Spleen (tissue), 11 donors: ENCODE results near the gene PLA2G15. TPM values are rescaled to one million over a fixed set of nuclear protein-coding genes. Genes with fewer than 3 reads are reported as not detected.

Experiments
- DNase-seq: peaks from one replicate; pipeline ENCODE4 v3.0.0-alpha.2; 2020
- H3K27ac ChIP-seq, 8 donors: fragments of 200-600 bp; sonication (generic) in 7 of 8; 1 replicate in 4 of 8; 2 replicates in 4 of 8; pipeline versions ENCODE4 v1.5.0 to v1.8.0; 2016 to 2021; ENCODE audit warnings: inconsistent platforms in 4 of 8, mild to moderate bottlenecking in 4 of 8, moderate library complexity in 1 of 8
- H3K27me3 ChIP-seq, 7 donors: fragments of 200-600 bp; sonication (generic) in 6 of 7; replicated peaks in 1 of 7; 1 replicate in 4 of 7; 2 replicates in 3 of 7; pipeline versions ENCODE4 v1.5.0 to v1.8.0; 2016 to 2021; ENCODE audit warnings: inconsistent platforms in 3 of 7, mild to moderate bottlenecking in 1 of 7
- H3K36me3 ChIP-seq, 6 donors: fragments of 200-600 bp; sonication (generic) in 5 of 6; 1 replicate in 4 of 6; 2 replicates in 2 of 6; pipeline versions ENCODE4 v1.5.0 to v1.8.0; 2016 to 2021; ENCODE audit warnings: inconsistent platforms in 2 of 6
- H3K4me1 ChIP-seq, 6 donors: fragments of 200-600 bp; sonication (generic) in 5 of 6; 1 replicate in 3 of 6; 2 replicates in 3 of 6; pipeline versions ENCODE4 v1.5.0 to v1.8.0; 2016 to 2021; ENCODE audit warnings: inconsistent platforms in 3 of 6
- H3K4me3 ChIP-seq, 8 donors: fragments of 200-600 bp; sonication (generic) in 7 of 8; 1 replicate in 4 of 8; 2 replicates in 4 of 8; pipeline versions ENCODE4 v1.5.0 to v1.8.0; 2016 to 2021; ENCODE audit warnings: inconsistent platforms in 4 of 8, mild to moderate bottlenecking in 4 of 8, moderate library complexity in 2 of 8
- H3K9me3 ChIP-seq, 8 donors: fragments of 200-600 bp; sonication (generic) in 7 of 8; 1 replicate in 4 of 8; 2 replicates in 4 of 8; pipeline versions ENCODE4 v1.5.0 to v1.8.0; 2016 to 2021; ENCODE audit warnings: inconsistent platforms in 4 of 8
- POLR2A ChIP-seq, 3 donors: fragments of 450-650 bp; IDR thresholded peaks; one replicate each; pipeline ENCODE4 v1.5.1; 2017; ENCODE audit warnings: antibody characterized with exemption in 3 of 3, mild to moderate bottlenecking in 1 of 3
- POLR2AphosphoS5 ChIP-seq, 3 donors: sonication (generic); formaldehyde crosslinking; IDR thresholded peaks; one replicate each; pipeline ENCODE4 v1.5.1; 2017; ENCODE audit warnings: antibody characterized with exemption in 3 of 3
- WGBS, 5 donors: extraction: QIAGEN DNeasy Blood & Tissue Kit in 3 of 5; methylation state at CpG; one replicate each; pipeline versions ENCODE4 v1.1.5 to v1.1.7; 2013 to 2018; 5-methylcytosine and 5-hydroxymethylcytosine counted together
- intact Hi-C: fragments of 100-400 bp; cut with DNase I; formaldehyde crosslinking; loops from one replicate; pipeline ENCODE4 v1.15.0; 2023; ENCODE audit warnings: low total_unique reads
- polyA plus RNA-seq, 3 donors: library from polyadenylated mRNA; stranded (reverse); fragments of 200-250 nt; gene quantifications; one replicate each; pipeline ENCODE4 v1.2.1, GENCODE V29; 2013
- total RNA-seq, 7 donors: library from RNA; depleted of rRNA in 3 of 7; stranded (reverse); fragments of >200 nt in 3 of 7; fragmentation: NEBNext Ultra II Directional in 4 of 7; extraction: Animal tissue kit (Norgen Biotek cat#: 25700) in 4 of 7; gene quantifications; one replicate each; pipeline versions ENCODE4 v1.1.0 to v1.2.1, GENCODE V29; 2016 to 2021
- TF ChIP-seq, protein P1 (sequence below), 11 experiments: fragments of 200-600 bp in 7 of 11; fragments of 450-650 bp in 4 of 11; sonication (generic) in 4 of 11; IDR thresholded peaks in 8 of 11; conservative IDR thresholded peaks in 3 of 11; 1 replicate in 7 of 11; 2 replicates in 4 of 11; pipeline versions ENCODE4 v1.4.0 to v1.8.0; 2016 to 2021; ENCODE audit warnings: antibody characterized with exemption in 11 of 11, inconsistent platforms in 4 of 11, mild to moderate bottlenecking in 1 of 11
- donor health status: healthy with polysubstance abuse.
- donor health status: DM: no; HTN: no; CAD: no; lungs with moderate emphysema.
- donor health status: DM: no; HTN: no; CAD: no.
- donor health status: Bipolar disorder and iron deficiency.
- donor health status: healthy.
- donor health status: DM: no; HTN: no; CAD: no.
- donor health status: DM: yes; HTN: yes; CAD: no.

Gene PLA2G15
- total and polyA plus RNA-seq, 10 donors = 6.3 to 40.4 (median 28.3) TPM

DNA sequence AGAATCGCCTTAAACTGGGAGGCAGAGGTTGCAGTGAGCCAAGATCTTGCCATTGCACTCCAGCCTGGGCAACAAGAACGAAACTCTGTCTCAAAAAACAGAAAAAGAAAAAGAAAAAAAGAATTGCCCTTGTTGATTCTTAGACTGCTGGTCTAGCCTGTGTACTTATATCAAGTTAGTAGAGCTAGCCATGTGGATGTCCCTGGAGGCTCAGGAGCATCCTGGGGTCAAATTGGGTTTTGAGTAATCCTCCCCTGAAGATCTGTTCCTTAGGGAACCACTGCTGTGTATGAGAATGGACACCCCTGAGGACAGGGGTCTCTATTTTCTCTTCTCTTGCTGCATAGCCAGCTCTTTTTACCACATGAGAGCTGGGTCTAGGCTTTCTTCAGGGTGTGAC lies 44.0 kb downstream of the PLA2G15 start:
- no peak for DNase-seq
- WGBS, 5 donors = 81 to 94% (median 90%) methylated on average over 2 of the region's 2 CpGs
- Histone ChIP-seq H3K4me1 (peaks cover 62 to 87% (median 75%) of the 10 kb centered on the region in 6 donors), H3K4me3 (no peak overlapping the region), H3K9me3 (no peaks in the 10 kb centered on the region), H3K36me3 (peaks cover 0 to 67% (median 27%) of the 10 kb centered on the region in 6 donors), H3K27me3 (no peaks in the 10 kb centered on the region), H3K27ac (peak overlapping the region; percentile 60 to 92 (median 82))
- intact Hi-C loops = no loop called here
- TF ChIP-seq POLR2A (IDR thresholded peaks at IDR 0.05) (no peak), POLR2AphosphoS5 (IDR thresholded peaks at IDR 0.05) (no peak)
- TF ChIP-seq, protein P1, sequence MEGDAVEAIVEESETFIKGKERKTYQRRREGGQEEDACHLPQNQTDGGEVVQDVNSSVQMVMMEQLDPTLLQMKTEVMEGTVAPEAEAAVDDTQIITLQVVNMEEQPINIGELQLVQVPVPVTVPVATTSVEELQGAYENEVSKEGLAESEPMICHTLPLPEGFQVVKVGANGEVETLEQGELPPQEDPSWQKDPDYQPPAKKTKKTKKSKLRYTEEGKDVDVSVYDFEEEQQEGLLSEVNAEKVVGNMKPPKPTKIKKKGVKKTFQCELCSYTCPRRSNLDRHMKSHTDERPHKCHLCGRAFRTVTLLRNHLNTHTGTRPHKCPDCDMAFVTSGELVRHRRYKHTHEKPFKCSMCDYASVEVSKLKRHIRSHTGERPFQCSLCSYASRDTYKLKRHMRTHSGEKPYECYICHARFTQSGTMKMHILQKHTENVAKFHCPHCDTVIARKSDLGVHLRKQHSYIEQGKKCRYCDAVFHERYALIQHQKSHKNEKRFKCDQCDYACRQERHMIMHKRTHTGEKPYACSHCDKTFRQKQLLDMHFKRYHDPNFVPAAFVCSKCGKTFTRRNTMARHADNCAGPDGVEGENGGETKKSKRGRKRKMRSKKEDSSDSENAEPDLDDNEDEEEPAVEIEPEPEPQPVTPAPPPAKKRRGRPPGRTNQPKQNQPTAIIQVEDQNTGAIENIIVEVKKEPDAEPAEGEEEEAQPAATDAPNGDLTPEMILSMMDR (IDR thresholded peaks at IDR 0.05 in 8 of 11, conservative IDR thresholded peaks at IDR 0.05 in 3 of 11) = no peak

DNA sequence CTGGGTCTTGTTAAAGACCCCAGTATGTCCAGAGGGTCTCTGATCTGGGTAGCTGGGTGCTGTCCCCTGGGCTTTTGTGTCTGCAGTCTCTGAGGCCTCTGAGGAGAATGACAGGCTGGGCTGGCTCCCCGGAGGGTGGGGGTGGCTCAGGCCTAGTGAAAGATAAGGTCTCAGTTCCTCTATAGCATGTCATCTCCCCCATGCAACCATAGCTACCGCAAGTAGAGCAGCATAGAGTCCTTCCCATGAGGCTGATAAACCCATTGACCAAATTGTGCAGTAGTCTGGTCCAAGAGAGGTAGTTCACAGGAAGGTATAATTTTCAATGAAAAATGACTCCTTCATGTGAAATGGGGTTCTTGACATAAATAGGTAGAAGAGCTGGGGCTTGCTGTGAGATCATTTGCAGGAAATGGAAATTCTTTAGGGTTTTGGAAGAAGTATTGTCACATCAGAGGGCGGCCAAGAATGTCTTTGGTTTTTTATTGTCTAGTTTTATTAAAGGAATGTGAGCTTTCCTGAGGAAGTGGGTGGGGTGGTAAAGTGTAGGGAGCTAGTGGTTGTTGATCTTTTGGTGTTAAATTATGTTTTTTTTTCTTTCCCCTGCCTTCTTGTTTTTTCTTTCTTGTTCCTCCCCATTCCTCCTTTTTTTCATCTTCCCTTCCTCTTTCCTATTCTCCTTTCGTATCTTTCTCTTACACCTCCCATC lies 44.6 kb downstream of the PLA2G15 start:
- TF ChIP-seq POLR2A (IDR thresholded peaks at IDR 0.05) (no peak), POLR2AphosphoS5 (IDR thresholded peaks at IDR 0.05) (no peak)
- TF ChIP-seq, protein P1 (IDR thresholded peaks at IDR 0.05 in 8 of 11, conservative IDR thresholded peaks at IDR 0.05 in 3 of 11) = no peak
- 21 to 29% (median 27%) methylated on average over 4 of the region's 4 CpGs for WGBS, 5 donors
- H3K4me1 ChIP-seq = peaks cover 56 to 81% (median 69%) of the 10 kb centered on the region in 6 donors
- no peak overlapping the region for H3K4me3 ChIP-seq
- intact Hi-C loops = no loop called here
- H3K27ac ChIP-seq = peak overlapping the region; percentile 60 to 92 (median 82)
- peaks cover 0 to 73% (median 32%) of the 10 kb centered on the region in 6 donors for H3K36me3 ChIP-seq
- no peaks in the 10 kb centered on the region for H3K9me3 ChIP-seq
- H3K27me3 ChIP-seq = no peaks in the 10 kb centered on the region
- peak; percentile 88 for DNase-seq

DNA sequence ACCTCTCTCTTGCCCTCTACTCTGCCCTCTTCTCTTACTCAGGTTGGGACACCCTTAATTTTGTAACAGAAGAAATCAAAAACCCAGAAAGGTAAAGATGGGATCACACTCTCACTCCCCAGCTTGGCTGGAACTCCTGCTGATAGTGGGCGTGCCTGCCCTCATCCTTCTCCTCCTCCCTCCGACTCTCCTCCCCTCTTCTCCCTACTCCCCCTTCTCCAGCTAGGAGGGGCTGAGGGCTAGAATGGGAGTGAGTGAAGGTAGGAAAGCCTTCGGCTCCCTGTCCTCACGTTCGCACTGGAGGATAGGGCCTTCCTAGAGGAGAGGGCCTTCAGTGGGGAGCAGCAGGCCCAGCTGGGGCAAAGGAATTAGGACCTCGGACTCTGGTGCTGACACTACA lies 45.3 kb downstream of the PLA2G15 start:
- DNase-seq = no peak
- H3K36me3 ChIP-seq = peaks cover 0 to 79% (median 38%) of the 10 kb centered on the region in 6 donors
- H3K4me1 ChIP-seq = peaks cover 49 to 75% (median 62%) of the 10 kb centered on the region in 6 donors
- H3K9me3 ChIP-seq = no peaks in the 10 kb centered on the region
- WGBS, 5 donors = 77 to 89% (median 85%) methylated on average over 5 to 6 of the region's 6 CpGs
- no peaks in the 10 kb centered on the region for H3K27me3 ChIP-seq
- intact Hi-C loops = no loop called here
- no peak overlapping the region for H3K4me3 ChIP-seq
- TF ChIP-seq POLR2A (IDR thresholded peaks at IDR 0.05) (no peak), POLR2AphosphoS5 (IDR thresholded peaks at IDR 0.05) (no peak)
- TF ChIP-seq, protein P1 (IDR thresholded peaks at IDR 0.05 in 8 of 11, conservative IDR thresholded peaks at IDR 0.05 in 3 of 11) = no peak
- peak overlapping the region; percentile 60 to 92 (median 82) for H3K27ac ChIP-seq

DNA sequence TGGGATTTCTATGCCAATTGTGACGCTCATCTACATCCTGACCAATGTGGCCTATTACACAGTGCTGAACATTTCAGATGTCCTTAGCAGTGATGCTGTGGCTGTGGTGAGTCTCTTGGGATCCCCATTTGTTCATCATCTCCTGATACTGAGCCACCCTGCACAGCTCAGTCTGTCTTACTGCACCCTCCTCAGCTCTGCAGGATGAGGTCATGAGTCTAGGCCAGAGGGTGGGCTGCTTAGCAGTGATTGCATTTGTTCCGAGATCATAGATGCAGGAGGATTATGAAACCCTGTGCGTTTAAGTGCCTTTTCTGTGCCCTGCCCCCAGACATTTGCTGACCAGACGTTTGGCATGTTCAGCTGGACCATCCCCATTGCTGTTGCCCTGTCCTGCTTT lies 46.1 kb downstream of the PLA2G15 start:
- intact Hi-C loops = no loop called here
- H3K4me3 ChIP-seq = no peak overlapping the region
- H3K9me3 ChIP-seq = no peaks in the 10 kb centered on the region
- peaks cover 42 to 73% (median 58%) of the 10 kb centered on the region in 6 donors for H3K4me1 ChIP-seq
- no peaks in the 10 kb centered on the region for H3K27me3 ChIP-seq
- 72 to 88% (median 80%) methylated on average over 4 of the region's 4 CpGs for WGBS, 5 donors
- no peak for TF ChIP-seq POLR2AphosphoS5 (IDR thresholded peaks at IDR 0.05)
- TF ChIP-seq, protein P1 (IDR thresholded peaks at IDR 0.05 in 8 of 11, conservative IDR thresholded peaks at IDR 0.05 in 3 of 11) = no peak
- TF ChIP-seq POLR2A (IDR thresholded peaks at IDR 0.05) = no peak
- peaks cover 0 to 87% (median 46%) of the 10 kb centered on the region in 6 donors for H3K36me3 ChIP-seq
- peak overlapping the region in 4 of 8 donors; percentile 74 to 92 (median 83) for H3K27ac ChIP-seq
- no peak for DNase-seq
